HCT116 (cell line): ENCODE measurements around the gene WAC. TPM values are rescaled to one million over a fixed set of nuclear protein-coding genes. Genes with fewer than 3 reads are reported as not detected.

Experiments used
- ATAC-seq: fragments of 200-7000 bp; cut with Tn5 transposase; 2 replicates; pipeline ENCODE4 v1.9.1; 2020; ENCODE audit warnings: mild to moderate bottlenecking, moderate library complexity
- BruUV-seq: library from RNA; stranded (reverse); fragments of 400-500 nt; replicated peaks from 2 replicates; lab custom pipeline; 2021; lab: Mats Ljungman, UMichigan
- CTCF ChIA-PET: fragments of 300-600 bp; sonication (Branson Sonifier 250); formaldehyde crosslinking; loops from one replicate; lab custom pipeline; 2021; ENCODE audit warnings: antibody characterized with exemption; lab: Charles Lee
- POLR2A ChIA-PET: fragments of 300-600, 350-600 bp; sonication (Branson Sonifier 250); formaldehyde crosslinking; loops from one replicate; lab custom pipeline; 2021; ENCODE audit warnings: antibody characterized with exemption; lab: Charles Lee
- RAD21 ChIA-PET, 2 experiments: fragments of 300-600 bp; sonication (Branson Sonifier 250); formaldehyde crosslinking; loops; one replicate each; lab custom pipeline; 2023; ENCODE audit warnings: low total read pairs in 2 of 2; ENCODE audit not compliant: uncharacterized antibody in 2 of 2, unreplicated experiment in 2 of 2, low non-redundant PET in 1 of 2; lab: Charles Lee
- DNase-seq: peaks from one replicate; pipeline ENCODE4 v3.0.0-alpha.2; 2010; ENCODE audit warnings: low read depth, low spot score
- H2AFZ ChIP-seq: fragments of 200-600 bp; shearing (Covaris generic), sonication (generic); 2 replicates; pipeline ENCODE4 v1.6.1; 2017; ENCODE audit warnings: low read depth, mixed run types, mixed read lengths, antibody characterized with exemption, low read length; ENCODE audit not compliant: poor library complexity, severe bottlenecking
- H3K27ac ChIP-seq: 2 replicates; pipeline ENCODE4 v1.5.1; 2012; ENCODE audit warnings: low read depth, low read length
- H3K27me3 ChIP-seq: fragments of 200-600 bp; sonication (generic); 2 replicates; pipeline ENCODE4 v1.6.1; 2016; ENCODE audit warnings: mixed run types, low read length, mixed read lengths; ENCODE audit not compliant: insufficient read depth
- H3K36me3 ChIP-seq, 2 experiments: fragments of 200-500 bp in 1 of 2; fragments of 200-600 bp in 1 of 2; sonication (Bioruptor generic) in 1 of 2; sonication (generic) in 1 of 2; 2 replicates each; pipeline versions ENCODE4 v1.5.1 to v1.6.1; 2014 to 2016; ENCODE audit warnings: low read length in 2 of 2, inconsistent platforms in 1 of 2, mixed read lengths in 1 of 2, mixed run types in 1 of 2; ENCODE audit not compliant: insufficient read depth in 2 of 2, control insufficient read depth in 1 of 2
- H3K4me1 ChIP-seq, 2 experiments: fragments of 200-600 bp in 1 of 2; sonication (generic) in 1 of 2; 2 replicates each; pipeline versions ENCODE4 v1.5.1 to v1.6.1; 2012 to 2017; ENCODE audit warnings: low read length in 2 of 2, inconsistent platforms in 1 of 2, mild to moderate bottlenecking in 1 of 2, mixed read lengths in 1 of 2, mixed run types in 1 of 2, moderate library complexity in 1 of 2; ENCODE audit not compliant: insufficient read depth in 2 of 2, control insufficient read depth in 1 of 2
- H3K4me2 ChIP-seq: fragments of 200-600 bp; sonication (generic); 2 replicates; pipeline ENCODE4 v1.6.1; 2017; ENCODE audit warnings: mixed run types, low read length, mixed read lengths
- H3K4me3 ChIP-seq, 2 experiments: fragments of 200-600 bp in 1 of 2; sonication (generic) in 1 of 2; replicated peaks in 1 of 2; 2 replicates each; pipeline ENCODE4 v1.5.1; 2011 to 2016; ENCODE audit warnings: low read length in 2 of 2, control low read depth in 1 of 2, low read depth in 1 of 2, mild to moderate bottlenecking in 1 of 2, mixed read lengths in 1 of 2, mixed run types in 1 of 2
- H3K79me2 ChIP-seq: fragments of 200-600 bp; sonication (generic); 2 replicates; pipeline ENCODE4 v1.6.1; 2017; ENCODE audit warnings: mild to moderate bottlenecking, mixed run types, low read length, moderate library complexity, mixed read lengths; ENCODE audit not compliant: insufficient read depth
- H3K9ac ChIP-seq: fragments of 200-600 bp; sonication (generic); 2 replicates; pipeline ENCODE4 v1.6.1; 2016; ENCODE audit warnings: low read length, mixed read lengths
- H3K9me2 ChIP-seq: fragments of 200-600 bp; sonication (generic), shearing (Covaris generic); 2 replicates; pipeline ENCODE4 v1.6.1; 2017; ENCODE audit warnings: mixed run types, mild to moderate bottlenecking, moderate library complexity; ENCODE audit not compliant: insufficient read depth
- H3K9me3 ChIP-seq, 2 experiments: fragments of 200-500 bp in 1 of 2; fragments of 200-600 bp in 1 of 2; sonication (Bioruptor generic) in 1 of 2; sonication (generic) in 1 of 2; 2 replicates each; pipeline ENCODE4 v1.6.1; 2014 to 2017; ENCODE audit warnings: low read length in 2 of 2, mixed read lengths in 2 of 2, inconsistent platforms in 1 of 2, low read depth in 1 of 2, mild to moderate bottlenecking in 1 of 2, mixed run types in 1 of 2, moderate library complexity in 1 of 2; ENCODE audit not compliant: control insufficient read depth in 1 of 2, insufficient read depth in 1 of 2
- H4K20me1 ChIP-seq: fragments of 200-600 bp; sonication (generic), shearing (Covaris generic); 2 replicates; pipeline ENCODE4 v1.6.1; 2017; ENCODE audit warnings: mixed run types, mild to moderate bottlenecking, moderate library complexity; ENCODE audit not compliant: insufficient read depth
- ATF3 ChIP-seq: IDR thresholded peaks from 2 replicates; pipeline ENCODE4 v1.6.1; 2012
- CBX3 ChIP-seq: IDR thresholded peaks from 2 replicates; pipeline ENCODE4 v1.6.1; 2012; ENCODE audit warnings: low read depth
- CEBPB ChIP-seq: IDR thresholded peaks from 2 replicates; pipeline ENCODE4 v1.6.1; 2012; ENCODE audit warnings: low read depth
- EGR1 ChIP-seq: IDR thresholded peaks from 2 replicates; pipeline ENCODE4 v1.6.1; 2012; ENCODE audit warnings: low read depth
- ELF1 ChIP-seq: IDR thresholded peaks from 2 replicates; pipeline ENCODE4 v1.6.1; 2012; ENCODE audit warnings: low read depth, borderline replicate concordance
- EZH2 ChIP-seq: fragments of 200-600 bp; sonication (generic); IDR thresholded peaks from 2 replicates; pipeline ENCODE4 v1.6.1; 2017; ENCODE audit warnings: antibody characterized with exemption, mixed run types
- FOSL1 ChIP-seq: IDR thresholded peaks from 2 replicates; pipeline ENCODE4 v1.6.1; 2012; ENCODE audit warnings: low read depth
- JUND ChIP-seq: IDR thresholded peaks from 2 replicates; pipeline ENCODE4 v1.6.1; 2012
- POLR2A ChIP-seq: IDR thresholded peaks from 2 replicates; pipeline ENCODE4 v1.7.0; 2011; ENCODE audit warnings: borderline replicate concordance; ENCODE audit not compliant: insufficient read depth, insufficient read length; ENCODE audit errors: extremely low read depth
- POLR2AphosphoS5 ChIP-seq: IDR thresholded peaks from 2 replicates; pipeline ENCODE4 v1.6.1; 2011; ENCODE audit warnings: mild to moderate bottlenecking, low read depth, low read length, moderate library complexity
- RAD21 ChIP-seq: IDR thresholded peaks from 2 replicates; pipeline ENCODE4 v1.6.1; 2012; ENCODE audit warnings: low read depth, mild to moderate bottlenecking
- SIN3A ChIP-seq: IDR thresholded peaks from 2 replicates; pipeline ENCODE4 v1.6.1; 2012; ENCODE audit warnings: low read depth
- SRF ChIP-seq: IDR thresholded peaks from 2 replicates; pipeline ENCODE4 v1.6.1; 2012; ENCODE audit warnings: low read depth
- YY1 ChIP-seq: IDR thresholded peaks from 2 replicates; pipeline ENCODE4 v1.6.1; 2011; ENCODE audit warnings: low read length, low read depth, moderate library complexity, mild to moderate bottlenecking; ENCODE audit not compliant: insufficient replicate concordance; ENCODE audit errors: extremely low read depth
- ZNF274 ChIP-seq: fragments of 200-500 bp; sonication (Bioruptor generic); IDR thresholded peaks from 2 replicates; pipeline ENCODE4 v1.6.1; 2014; ENCODE audit warnings: mild to moderate bottlenecking, low read depth, low read length, inconsistent platforms
- intact Hi-C: fragments of 100-400 bp; cut with micrococcal nuclease; formaldehyde crosslinking; loops from 2 replicates; pipeline ENCODE4 v1.10.0; 2022
- total RNA-seq: library from RNA; stranded (reverse); gene quantifications from one replicate; pipeline ENCODE4 v1.2.1, GENCODE V29; 2021; ENCODE audit not compliant: unreplicated experiment
- TF ChIP-seq, protein P1 (sequence below), 3 experiments: fragments of 200-600 bp in 1 of 3; sonication (generic) in 1 of 3; IDR thresholded peaks in 2 of 3; conservative IDR thresholded peaks in 1 of 3; 2 replicates each; pipeline ENCODE4 v1.5.1; 2012 to 2017; ENCODE audit warnings: low read depth in 2 of 3, low read length in 2 of 3, antibody characterized with exemption in 1 of 3, borderline replicate concordance in 1 of 3, control low read depth in 1 of 3, mild to moderate bottlenecking in 1 of 3, mixed read lengths in 1 of 3, mixed run types in 1 of 3, moderate library complexity in 1 of 3; ENCODE audit not compliant: insufficient read depth in 1 of 3
- TF ChIP-seq, protein P2 (sequence below): IDR thresholded peaks from 2 replicates; pipeline ENCODE4 v1.6.1; 2012

The WAC gene
- total RNA-seq, 1 experiment from 2014 or later = 117 TPM

DNA sequence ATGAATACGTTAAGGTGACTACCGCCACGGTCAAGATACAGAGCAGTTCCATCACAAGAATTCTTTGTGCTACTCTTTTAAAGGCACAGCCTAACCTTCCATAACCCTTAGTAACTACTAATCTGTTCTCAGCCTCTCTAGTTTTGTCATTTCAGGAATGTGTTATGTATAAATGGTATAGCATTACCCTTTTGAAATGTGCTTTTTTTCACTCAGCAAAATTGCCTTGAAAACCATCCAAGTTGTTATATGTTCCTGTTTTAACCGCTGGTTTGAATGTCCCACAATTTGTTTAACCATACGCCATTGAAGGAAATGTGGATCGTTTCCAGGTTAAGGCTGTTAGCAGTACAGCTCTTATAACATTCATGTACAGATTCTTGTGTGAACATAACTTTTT is 32.0 kb downstream of the WAC start:
- Histone ChIP-seq H3K27me3 (no peaks in the 10 kb centered on the region), H3K9me2 (no peaks in the 10 kb centered on the region), H3K9ac (no peak overlapping the region), H3K79me2 (peaks cover 100% of the 10 kb centered on the region), H3K9me3 (no peaks in the 10 kb centered on the region), H3K4me2 (no peak overlapping the region), H3K27ac (no peak overlapping the region), H2AFZ (no peak overlapping the region), H3K36me3 (peaks cover 6% of the 10 kb centered on the region in 2 experiments; a peak in 2 of 4 replicates), H3K4me1 (peaks cover 8 to 39% of the 10 kb centered on the region in 2 experiments), H4K20me1 (peaks cover 70% of the 10 kb centered on the region; the same call in 1 of the 2 replicates), H3K4me3 (no peak overlapping the region)
- intact Hi-C loops = no loop called here
- ATAC-seq (no peak), DNase-seq (no peak)
- ChIA-PET POLR2A (no interaction called here), CTCF (no interaction called here), RAD21 (no interaction called here)
- TF ChIP-seq POLR2AphosphoS5 (0 out of 2 replicates have a peak, but pooled peaks have one; percentile 19), POLR2A (no peak)
- no TSS peak for BruUV-seq

DNA sequence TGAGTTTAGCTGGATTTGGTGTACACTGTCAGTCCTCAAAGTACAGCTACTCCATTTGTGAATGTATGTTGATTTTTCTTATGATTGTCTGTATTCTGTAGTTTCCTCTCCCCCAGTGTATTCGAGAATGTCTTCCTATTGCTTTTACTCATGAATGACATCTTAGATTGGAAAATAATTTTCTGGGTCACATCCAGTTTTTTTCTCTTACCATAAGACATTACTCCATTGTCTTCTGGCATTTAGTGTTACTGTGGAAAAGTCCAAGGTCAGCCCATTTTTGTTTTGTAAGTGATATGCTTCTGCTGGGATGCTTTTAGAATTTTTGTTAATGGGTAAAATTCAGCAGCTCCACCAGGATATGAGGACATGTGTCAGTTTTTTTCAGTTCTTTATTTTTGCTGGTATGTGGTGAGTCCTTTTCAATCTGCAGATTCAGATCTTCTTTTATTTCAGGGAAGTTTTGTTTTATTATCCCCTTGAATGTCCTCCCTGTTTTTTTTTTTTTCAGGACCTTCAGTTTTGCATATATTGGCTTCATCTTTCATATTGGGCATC is 33.6 kb downstream of the WAC start:
- intact Hi-C loops = no loop called here
- no peak overlapping the region for H3K9ac ChIP-seq
- H3K4me2 ChIP-seq = no peak overlapping the region
- ATAC-seq (no peak), DNase-seq (no peak)
- no peak overlapping the region for H2AFZ ChIP-seq
- H3K9me2 ChIP-seq = no peaks in the 10 kb centered on the region
- POLR2A ChIA-PET = no interaction called here
- H3K27ac ChIP-seq = no peak overlapping the region
- RAD21 ChIA-PET = no interaction called here
- H3K36me3 ChIP-seq = peaks cover 6 to 12% of the 10 kb centered on the region in 2 experiments; a peak in 2 of 4 replicates
- H3K79me2 ChIP-seq = peaks cover 100% of the 10 kb centered on the region
- no TSS peak for BruUV-seq
- H3K9me3 ChIP-seq = no peaks in the 10 kb centered on the region
- no peaks in the 10 kb centered on the region for H3K27me3 ChIP-seq
- CTCF ChIA-PET = no interaction called here
- H3K4me3 ChIP-seq = no peak overlapping the region
- peaks cover 70% of the 10 kb centered on the region; the same call in 1 of the 2 replicates for H4K20me1 ChIP-seq
- peaks cover 8 to 25% of the 10 kb centered on the region in 2 experiments for H3K4me1 ChIP-seq
- TF ChIP-seq POLR2AphosphoS5 (no peak), CBX3 (no peak), ZNF274 (no peak), JUND (no peak), EZH2 (no peak), SIN3A (no peak), ATF3 (no peak), POLR2A (no peak), CEBPB (no peak), SRF (no peak), RAD21 (no peak), YY1 (no peak), FOSL1 (no peak), ELF1 (no peak), EGR1 (no peak)
- TF ChIP-seq, protein P1, sequence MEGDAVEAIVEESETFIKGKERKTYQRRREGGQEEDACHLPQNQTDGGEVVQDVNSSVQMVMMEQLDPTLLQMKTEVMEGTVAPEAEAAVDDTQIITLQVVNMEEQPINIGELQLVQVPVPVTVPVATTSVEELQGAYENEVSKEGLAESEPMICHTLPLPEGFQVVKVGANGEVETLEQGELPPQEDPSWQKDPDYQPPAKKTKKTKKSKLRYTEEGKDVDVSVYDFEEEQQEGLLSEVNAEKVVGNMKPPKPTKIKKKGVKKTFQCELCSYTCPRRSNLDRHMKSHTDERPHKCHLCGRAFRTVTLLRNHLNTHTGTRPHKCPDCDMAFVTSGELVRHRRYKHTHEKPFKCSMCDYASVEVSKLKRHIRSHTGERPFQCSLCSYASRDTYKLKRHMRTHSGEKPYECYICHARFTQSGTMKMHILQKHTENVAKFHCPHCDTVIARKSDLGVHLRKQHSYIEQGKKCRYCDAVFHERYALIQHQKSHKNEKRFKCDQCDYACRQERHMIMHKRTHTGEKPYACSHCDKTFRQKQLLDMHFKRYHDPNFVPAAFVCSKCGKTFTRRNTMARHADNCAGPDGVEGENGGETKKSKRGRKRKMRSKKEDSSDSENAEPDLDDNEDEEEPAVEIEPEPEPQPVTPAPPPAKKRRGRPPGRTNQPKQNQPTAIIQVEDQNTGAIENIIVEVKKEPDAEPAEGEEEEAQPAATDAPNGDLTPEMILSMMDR (IDR thresholded peaks at IDR 0.05 in 2 of 3, conservative IDR thresholded peaks at IDR 0.05 in 1 of 3; ENCODE audit: borderline replicate concordance in 1 of 3, insufficient read depth in 1 of 3, low read depth in 2 of 3, low read length in 2 of 3) = no peak
- TF ChIP-seq, protein P2, sequence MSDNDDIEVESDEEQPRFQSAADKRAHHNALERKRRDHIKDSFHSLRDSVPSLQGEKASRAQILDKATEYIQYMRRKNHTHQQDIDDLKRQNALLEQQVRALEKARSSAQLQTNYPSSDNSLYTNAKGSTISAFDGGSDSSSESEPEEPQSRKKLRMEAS = no peak
